MM.1S (cell line): ENCODE data around the gene IL1RL1.

Experiments used
- CTCF ChIP-seq: fragments of 300-600 bp; sonication (generic); IDR thresholded peaks from 2 replicates; pipeline ENCODE4 v1.5.1; 2016; ENCODE audit warnings: antibody characterized with exemption, low read length, mixed read lengths
- EZH2 ChIP-seq: fragments of 300-600 bp; sonication (generic); optimal IDR thresholded peaks from 2 replicates; pipeline ENCODE3; 2017; ENCODE audit warnings: low read depth, mild to moderate bottlenecking, antibody characterized with exemption, low read length, mixed read lengths
- EZH2phosphoT487 ChIP-seq: fragments of 300-600 bp; sonication (generic); IDR thresholded peaks from 2 replicates; pipeline ENCODE4 v1.6.1; 2018; ENCODE audit warnings: antibody characterized with exemption, low read length

GRCh38 chr2:102291319-102292075, 19.9 kb upstream of the IL1RL1 start:
- TF ChIP-seq EZH2 (no peak), CTCF (no peak), EZH2phosphoT487 (no peak)
